GM21786 (cell line): ENCODE results near the gene CHRM3.

Experiments
- ATAC-seq: cut with Tn5 transposase; IDR thresholded peaks from one replicate; pipeline ENCODE4 v1.9.1; 2021; ENCODE audit not compliant: unreplicated experiment

Gene CHRM3

GRCh38 chr1:239394107-239394506 is 7.7 kb downstream of the CHRM3 start:
- ATAC-seq = no peak

- no peak for ATAC-seq
Observed at GRCh38 chr1:239413916-239414315, 27.5 kb downstream of the CHRM3 start.

- no peak for ATAC-seq
Observed at GRCh38 chr1:239417221-239417620, 30.9 kb downstream of the CHRM3 start.

- ATAC-seq = no peak
Observed at GRCh38 chr1:239417986-239418640, 31.7 kb downstream of the CHRM3 start.

GRCh38 chr1:239418681-239419080 is 32.3 kb downstream of the CHRM3 start:
- no peak for ATAC-seq

- ATAC-seq = no peak
Observed at GRCh38 chr1:239421811-239422210, 35.4 kb downstream of the CHRM3 start.

- no peak for ATAC-seq
Observed at GRCh38 chr1:239422818-239423217, 36.5 kb downstream of the CHRM3 start.

GRCh38 chr1:239426821-239427475 is 40.6 kb downstream of the CHRM3 start:
- no peak for ATAC-seq

- no peak for ATAC-seq
Observed at GRCh38 chr1:239427712-239428111, 41.3 kb downstream of the CHRM3 start.

GRCh38 chr1:239428120-239428710 is 41.8 kb downstream of the CHRM3 start:
- ATAC-seq = no peak

- ATAC-seq = no peak
Observed at GRCh38 chr1:239429163-239429562, 42.8 kb downstream of the CHRM3 start.

- ATAC-seq = no peak
Observed at GRCh38 chr1:239432255-239432654, 45.9 kb downstream of the CHRM3 start.

GRCh38 chr1:239434181-239434580 is 47.8 kb downstream of the CHRM3 start:
- ATAC-seq = no peak
